Ishikawa (cell line): Measurements from ENCODE around the gene SPNS1.
A peak's percentile ranks its signal among the peaks of the same experiment; 100 is the strongest.

Experiments used
- CREB1 ChIP-seq: IDR thresholded peaks from 2 replicates; pipeline ENCODE4 v1.6.1; 2012; ENCODE audit warnings: low read depth
- EGR1 ChIP-seq: IDR thresholded peaks from 2 replicates; pipeline ENCODE4 v1.6.1; 2012
- EP300 ChIP-seq: IDR thresholded peaks from 2 replicates; pipeline ENCODE4 v1.6.1; 2012; ENCODE audit warnings: borderline replicate concordance
- FOXM1 ChIP-seq: IDR thresholded peaks from 2 replicates; pipeline ENCODE4 v1.6.1; 2012; ENCODE audit warnings: low read depth, borderline replicate concordance
- NFIC ChIP-seq: IDR thresholded peaks from 2 replicates; pipeline ENCODE4 v1.6.1; 2012
- RAD21 ChIP-seq: IDR thresholded peaks from 2 replicates; pipeline ENCODE4 v1.6.1; 2012; ENCODE audit warnings: low read depth
- TAF1 ChIP-seq: IDR thresholded peaks from 2 replicates; pipeline ENCODE4 v1.6.1; 2012; ENCODE audit warnings: low read depth, mild to moderate bottlenecking
- YY1 ChIP-seq: IDR thresholded peaks from 2 replicates; pipeline ENCODE4 v1.6.1; 2012; ENCODE audit warnings: low read depth

DNA sequence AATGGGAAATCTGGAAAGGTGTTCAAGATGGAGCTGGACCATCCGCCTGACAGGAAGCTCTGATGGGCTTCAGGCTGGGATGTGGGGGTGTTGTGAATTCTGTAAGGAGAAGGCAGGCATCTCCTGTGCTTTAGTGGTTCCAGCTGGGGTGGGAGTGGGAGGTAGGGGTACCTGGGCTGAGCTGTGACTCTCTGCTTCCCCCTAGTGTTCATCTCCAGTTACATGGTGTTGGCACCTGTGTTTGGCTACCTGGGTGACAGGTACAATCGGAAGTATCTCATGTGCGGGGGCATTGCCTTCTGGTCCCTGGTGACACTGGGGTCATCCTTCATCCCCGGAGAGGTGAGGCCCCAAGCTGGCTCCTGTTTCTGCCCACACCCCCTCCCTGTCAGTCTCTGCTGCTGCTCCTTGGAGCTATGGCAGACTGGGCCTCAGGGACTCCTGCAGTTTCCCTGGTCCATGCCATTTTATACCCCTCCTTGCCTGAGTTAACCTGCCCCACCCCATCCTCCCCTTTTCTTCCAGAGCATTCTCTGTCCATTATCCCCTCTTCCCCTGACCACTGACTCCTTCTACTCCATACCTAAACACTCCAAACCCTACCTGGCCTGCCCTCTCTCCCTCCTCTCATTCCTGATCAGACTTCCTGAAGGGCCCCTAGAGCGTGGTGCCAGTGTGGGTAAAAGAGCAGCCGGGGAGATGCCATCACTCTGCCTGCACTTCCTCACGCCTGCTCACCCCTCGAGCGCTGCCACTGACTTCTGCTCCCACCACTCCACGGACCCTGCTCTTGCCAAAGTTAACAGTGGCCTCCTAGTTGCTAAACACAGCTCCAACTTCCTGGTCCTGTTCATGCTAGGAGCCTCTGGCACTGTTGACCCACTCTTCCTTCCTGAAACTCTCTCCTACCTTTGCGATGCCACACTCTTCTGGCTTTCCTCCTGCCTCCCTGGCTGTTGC, 3.4 kb downstream of the SPNS1 start:
- TF ChIP-seq CREB1 (no peak), FOXM1 (no peak), EGR1 (no peak), EP300 (no peak), TAF1 (no peak), YY1 (no peak), NFIC (no peak), RAD21 (peak; percentile 42; the same call in 1 of the 2 replicates)
